Smooth muscle cell (in vitro differentiated cells): Measurements from ENCODE around the gene EHD4. TPM values are rescaled to one million over a fixed set of nuclear protein-coding genes. Genes with fewer than 3 reads are reported as not detected.

Source experiments
- DNase-seq: peaks from one replicate; lab custom pipeline; 2025; ENCODE audit not compliant: unreplicated experiment; lab: John Stamatoyannopoulos, UW
- H2AFZ ChIP-seq: fragments of 200-600 bp; sonication (generic); 2 replicates; pipeline ENCODE4 v1.6.0; 2016; ENCODE audit warnings: antibody characterized with exemption, low read depth, mild to moderate bottlenecking
- H3F3A ChIP-seq: fragments of 200-600 bp; sonication (generic); 2 replicates; pipeline ENCODE4 v1.6.0; 2017; ENCODE audit warnings: antibody characterized with exemption, low read depth
- H3K27ac ChIP-seq: fragments of 200-600 bp; sonication (generic); 2 replicates; pipeline ENCODE4 v1.5.1; 2016; ENCODE audit warnings: low read depth, mild to moderate bottlenecking
- H3K27me3 ChIP-seq: fragments of 200-600 bp; sonication (generic); 2 replicates; pipeline ENCODE4 v1.6.1; 2016; ENCODE audit warnings: low read depth, mild to moderate bottlenecking
- H3K36me3 ChIP-seq: fragments of 200-600 bp; sonication (generic); 2 replicates; pipeline ENCODE4 v1.5.1; 2016; ENCODE audit warnings: low read depth
- H3K4me1 ChIP-seq: fragments of 200-600 bp; sonication (generic); 2 replicates; pipeline ENCODE4 v1.5.1; 2016; ENCODE audit warnings: low read depth
- H3K4me2 ChIP-seq: fragments of 200-600 bp; sonication (generic); 2 replicates; pipeline ENCODE4 v1.6.0; 2016; ENCODE audit warnings: mild to moderate bottlenecking
- H3K4me3 ChIP-seq: fragments of 200-600 bp; sonication (generic); 2 replicates; pipeline ENCODE4 v1.5.1; 2016; ENCODE audit warnings: mild to moderate bottlenecking
- H3K79me2 ChIP-seq: fragments of 200-600 bp; sonication (generic); 2 replicates; pipeline ENCODE4 v1.6.0; 2016; ENCODE audit warnings: low read depth, mild to moderate bottlenecking
- H3K9ac ChIP-seq: fragments of 200-600 bp; sonication (generic); 2 replicates; pipeline ENCODE4 v1.6.0; 2016; ENCODE audit warnings: low read depth
- H3K9me3 ChIP-seq: fragments of 200-600 bp; sonication (generic); replicated peaks from 2 replicates; pipeline ENCODE4 v1.5.1; 2016; ENCODE audit warnings: low read depth
- H4K20me1 ChIP-seq: fragments of 200-600 bp; sonication (generic); 2 replicates; pipeline ENCODE4 v1.6.0; 2016; ENCODE audit warnings: low read depth
- CTCF ChIP-seq: fragments of 200-600 bp; sonication (generic); IDR thresholded peaks from 2 replicates; pipeline ENCODE4 v1.5.1; 2017; ENCODE audit warnings: borderline replicate concordance, mild to moderate bottlenecking, antibody characterized with exemption; ENCODE audit not compliant: insufficient read depth, poor library complexity, severe bottlenecking
- WGBS: methylation state at CpG from one replicate; pipeline ENCODE4 v1.1.7; 2016; ENCODE audit warnings: low lambda C conversion rate; 5-methylcytosine and 5-hydroxymethylcytosine counted together
- polyA plus RNA-seq: library from polyadenylated mRNA; unstranded; fragments of >200 nt; fragmentation: Nextera tagmentation; extraction: Ambion mirVana; gene quantifications from 2 replicates; pipeline ENCODE4 v1.2.1, GENCODE V29; 2016
- total RNA-seq: library from RNA; depleted of rRNA; stranded (reverse); fragments of >200 nt; gene quantifications from 2 replicates; pipeline ENCODE4 v1.2.3, GENCODE V29; 2014

Gene EHD4
- total and polyA plus RNA-seq, 2 experiments from 2014 or later: 11.5 to 15.8 TPM

- no peaks in the 10 kb centered on the region for H4K20me1 ChIP-seq
- H3K27me3 ChIP-seq: no peaks in the 10 kb centered on the region
- TF ChIP-seq CTCF: no peak
- H3F3A ChIP-seq: no peaks in the 10 kb centered on the region
- H3K9me3 ChIP-seq: no peaks in the 10 kb centered on the region
- no peak overlapping the region for H3K9ac ChIP-seq
- H3K27ac ChIP-seq: no peak overlapping the region
- no peaks in the 10 kb centered on the region for H3K79me2 ChIP-seq
- no peak for DNase-seq
- 91% methylated on average over 16 of the region's 16 CpGs for WGBS
- no peak overlapping the region for H3K4me2 ChIP-seq
- H3K4me3 ChIP-seq: no peak overlapping the region
- no peaks in the 10 kb centered on the region for H3K36me3 ChIP-seq
- no peaks in the 10 kb centered on the region for H3K4me1 ChIP-seq
- no peak overlapping the region for H2AFZ ChIP-seq
Observed at GRCh38 chr15:41850482-41851166, 121.7 kb downstream of the EHD4 start.

DNA sequence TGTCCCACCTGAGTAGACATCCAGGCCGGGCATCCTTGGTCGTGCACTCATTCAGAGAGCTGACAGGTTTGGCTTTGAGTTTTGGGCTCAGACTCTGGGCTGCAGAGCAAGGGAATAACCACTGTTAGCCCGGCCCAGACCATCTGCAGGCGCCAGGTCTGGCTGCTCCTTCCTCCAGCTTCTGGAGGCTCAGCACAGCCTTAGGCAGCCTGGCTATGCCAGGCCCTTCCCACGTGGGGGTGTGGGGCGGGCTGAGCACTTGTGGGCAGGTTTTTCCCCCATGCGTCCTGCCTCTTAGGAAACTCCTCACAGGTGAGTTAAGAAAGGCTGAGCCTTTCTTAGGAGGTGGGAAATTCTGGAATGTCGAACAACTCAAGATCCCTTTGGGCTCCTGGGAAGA is 122.5 kb downstream of the EHD4 start:
- H3F3A ChIP-seq: no peaks in the 10 kb centered on the region
- no peak overlapping the region for H3K4me2 ChIP-seq
- no peaks in the 10 kb centered on the region for H4K20me1 ChIP-seq
- no peak overlapping the region for H2AFZ ChIP-seq
- no peak overlapping the region for H3K9ac ChIP-seq
- no peak overlapping the region for H3K27ac ChIP-seq
- no peaks in the 10 kb centered on the region for H3K27me3 ChIP-seq
- no peaks in the 10 kb centered on the region for H3K79me2 ChIP-seq
- DNase-seq: no peak
- H3K9me3 ChIP-seq: no peaks in the 10 kb centered on the region
- no peaks in the 10 kb centered on the region for H3K4me1 ChIP-seq
- whole genome bisulfite sequencing: 81% methylated on average over 8 of the region's 8 CpGs
- no peak overlapping the region for H3K4me3 ChIP-seq
- no peaks in the 10 kb centered on the region for H3K36me3 ChIP-seq
- no peak for TF ChIP-seq CTCF

DNA sequence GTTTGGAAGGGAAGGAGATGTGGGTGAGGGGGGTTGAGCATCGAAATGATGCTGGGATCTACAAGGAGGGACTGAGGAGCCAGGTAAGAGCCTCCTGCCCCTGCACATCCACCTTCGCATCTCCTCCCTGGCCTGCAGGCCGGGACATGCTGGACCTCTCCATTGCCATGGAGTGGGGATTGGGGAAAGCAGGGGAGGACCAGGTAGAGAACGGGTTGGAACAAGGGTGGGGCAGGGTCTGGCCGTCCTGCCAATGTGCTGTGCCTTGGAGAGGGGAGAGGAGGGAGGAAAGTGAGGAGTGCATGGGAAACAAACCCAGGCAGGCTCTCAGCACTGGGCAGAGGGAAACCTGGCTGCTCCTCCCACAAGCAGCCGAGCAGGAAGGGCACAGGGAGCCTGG is 123.2 kb downstream of the EHD4 start:
- no peak for DNase-seq
- Histone ChIP-seq H4K20me1 (no peaks in the 10 kb centered on the region), H3K4me3 (no peak overlapping the region), H3F3A (no peaks in the 10 kb centered on the region), H3K27ac (no peak overlapping the region), H3K9me3 (no peaks in the 10 kb centered on the region), H3K27me3 (no peaks in the 10 kb centered on the region), H3K36me3 (no peaks in the 10 kb centered on the region), H3K79me2 (no peaks in the 10 kb centered on the region), H3K4me2 (no peak overlapping the region), H3K9ac (no peak overlapping the region), H3K4me1 (no peaks in the 10 kb centered on the region), H2AFZ (no peak overlapping the region)
- WGBS: 84% methylated on average over 6 of the region's 6 CpGs
- TF ChIP-seq CTCF: no peak

DNA sequence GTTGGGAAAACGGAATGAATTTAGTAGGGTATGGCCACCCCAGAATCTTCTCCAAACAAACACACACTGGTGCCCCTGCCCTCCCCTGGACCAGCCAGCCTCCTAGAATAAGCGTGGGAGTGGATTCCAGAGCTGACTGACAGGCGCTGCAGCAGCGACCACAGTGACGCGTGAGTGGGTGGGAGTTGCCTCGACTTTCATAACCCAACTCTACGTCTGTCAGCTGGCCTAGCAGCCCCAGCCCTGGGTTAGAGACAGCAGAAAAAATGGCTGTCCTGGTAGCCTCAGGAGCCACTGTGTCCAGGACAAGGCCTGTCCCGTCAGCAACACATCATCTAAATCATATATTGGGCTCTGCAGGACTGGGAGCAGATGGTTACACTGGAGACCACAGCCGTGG is 123.7 kb downstream of the EHD4 start:
- WGBS: 74% methylated on average over 10 of the region's 10 CpGs
- H3K9ac ChIP-seq: no peak overlapping the region
- H3K27ac ChIP-seq: no peak overlapping the region
- no peaks in the 10 kb centered on the region for H3F3A ChIP-seq
- H3K4me3 ChIP-seq: no peak overlapping the region
- no peak overlapping the region for H2AFZ ChIP-seq
- no peaks in the 10 kb centered on the region for H3K36me3 ChIP-seq
- H3K27me3 ChIP-seq: no peaks in the 10 kb centered on the region
- H3K79me2 ChIP-seq: no peaks in the 10 kb centered on the region
- DNase-seq: no peak
- no peaks in the 10 kb centered on the region for H4K20me1 ChIP-seq
- no peak for TF ChIP-seq CTCF
- H3K9me3 ChIP-seq: no peaks in the 10 kb centered on the region
- H3K4me1 ChIP-seq: no peaks in the 10 kb centered on the region
- H3K4me2 ChIP-seq: no peak overlapping the region
